K562 (cell line): ENCODE data around the gene KRTAP1-3. TPM values are rescaled to one million over a fixed set of nuclear protein-coding genes. Genes with fewer than 3 reads are reported as not detected.

ENCODE experiments used
- BRCA1 ChIP-seq, 2 experiments: fragments of 450-650 bp in 1 of 2; sonication (generic) in 1 of 2; formaldehyde crosslinking in 1 of 2; IDR thresholded peaks; 2 replicates each; pipeline versions ENCODE4 v1.5.0 to v1.6.1; 2017 to 2020; ENCODE audit warnings: mild to moderate bottlenecking in 1 of 2, missing genetic modification reagents in 1 of 2
- DACH1 ChIP-seq: fragments of 450-650 bp; IDR thresholded peaks from 2 replicates; pipeline ENCODE4 v1.6.1; 2018; ENCODE audit not compliant: partially characterized antibody
- DPF2 ChIP-seq: fragments of 450-650 bp; IDR thresholded peaks from 2 replicates; pipeline ENCODE4 v1.6.1; 2016
- ETS2 ChIP-seq: IDR thresholded peaks from 2 replicates; pipeline ENCODE4 v1.6.1; 2016; ENCODE audit warnings: borderline replicate concordance, missing genetic modification characterization, mild to moderate bottlenecking, moderate library complexity, missing compliant biosample characterization; ENCODE audit not compliant: poor library complexity, severe bottlenecking
- HNRNPH1 ChIP-seq: fragments of 200-400 bp; formaldehyde crosslinking; optimal IDR thresholded peaks from 2 replicates; pipeline ENCODE3; 2017; ENCODE audit warnings: low read depth, mild to moderate bottlenecking, low read length, moderate library complexity
- MEF2A ChIP-seq: IDR thresholded peaks from 2 replicates; pipeline ENCODE4 v1.6.1; 2011; ENCODE audit warnings: low read depth, mild to moderate bottlenecking, low read length, moderate library complexity; ENCODE audit not compliant: control insufficient read depth
- SMARCB1 ChIP-seq: IDR thresholded peaks from 2 replicates; pipeline ENCODE4 v1.6.1; 2011; ENCODE audit warnings: improper control_type of control experiment, low read depth; ENCODE audit not compliant: insufficient read length
- SRF ChIP-seq, 2 experiments: fragments of 250-450, 450-650 bp in 1 of 2; sonication (Bioruptor Pico) in 1 of 2; sonication (generic) in 1 of 2; formaldehyde crosslinking; IDR thresholded peaks; 2 replicates each; pipeline versions ENCODE4 v1.5.0 to v1.5.1; 2020 to 2022; ENCODE audit warnings: mild to moderate bottlenecking in 1 of 2, missing genetic modification reagents in 1 of 2
- WHSC1 ChIP-seq: IDR thresholded peaks from one replicate; pipeline ENCODE4 v1.6.1; 2012; ENCODE audit warnings: low read length, control low read depth, inconsistent platforms
- ZNF766 ChIP-seq: fragments of 200-800 bp; sonication (Bioruptor generic); conservative IDR thresholded peaks from 2 replicates; pipeline ENCODE4 v1.6.1; 2016; ENCODE audit warnings: missing genetic modification characterization, missing compliant biosample characterization
- polyA plus RNA-seq, 8 experiments: library from polyadenylated mRNA; depleted of rRNA in 4 of 8; stranded (reverse) in 5 of 8; unstranded in 3 of 8; fragments of >200 nt; fragmentation: Nextera tagmentation in 2 of 8; fragmentation: Illumina TruSeq in 1 of 8; extraction: Ambion mirVana in 2 of 8; extraction: Trizol in 1 of 8; gene quantifications; 2 replicates each; pipeline versions ENCODE4 v1.2.1 to v1.2.3, GENCODE V29; 2011 to 2014; ENCODE audit warnings: inconsistent platforms in 1 of 8, missing spikeins in 1 of 8
- total RNA-seq, 7 experiments: library from RNA; depleted of rRNA in 6 of 7; stranded (reverse); fragments of >200 nt in 6 of 7; fragmentation: Illumina TruSeq in 2 of 7; extraction: Trizol in 2 of 7; gene quantifications; 2 replicates each; pipeline versions ENCODE4 v1.2.1 to v1.2.3, GENCODE V29; 2011 to 2021; ENCODE audit warnings: low replicate concordance in 1 of 7
- TF ChIP-seq, protein P1 (sequence below): sonication (generic); formaldehyde crosslinking; IDR thresholded peaks from 2 replicates; pipeline ENCODE4 v1.8.1; 2023; ENCODE audit warnings: mild to moderate bottlenecking, missing genetic modification reagents
- TF ChIP-seq, protein P2 (sequence below): IDR thresholded peaks from 2 replicates; pipeline ENCODE4 v1.6.1; 2011; ENCODE audit not compliant: insufficient read length; ENCODE audit errors: extremely low read depth
- TF ChIP-seq, protein P3 (sequence below): fragments of 250-450 bp; sonication (Bioruptor Pico); IDR thresholded peaks from 2 replicates; pipeline ENCODE4 v1.4.0; 2020

KRTAP1-3 gene
- total and polyA plus RNA-seq, 9 of the 15 experiments (the other 6 are each of a cell fraction or from before 2014, with no cell fraction given) = not detected

DNA sequence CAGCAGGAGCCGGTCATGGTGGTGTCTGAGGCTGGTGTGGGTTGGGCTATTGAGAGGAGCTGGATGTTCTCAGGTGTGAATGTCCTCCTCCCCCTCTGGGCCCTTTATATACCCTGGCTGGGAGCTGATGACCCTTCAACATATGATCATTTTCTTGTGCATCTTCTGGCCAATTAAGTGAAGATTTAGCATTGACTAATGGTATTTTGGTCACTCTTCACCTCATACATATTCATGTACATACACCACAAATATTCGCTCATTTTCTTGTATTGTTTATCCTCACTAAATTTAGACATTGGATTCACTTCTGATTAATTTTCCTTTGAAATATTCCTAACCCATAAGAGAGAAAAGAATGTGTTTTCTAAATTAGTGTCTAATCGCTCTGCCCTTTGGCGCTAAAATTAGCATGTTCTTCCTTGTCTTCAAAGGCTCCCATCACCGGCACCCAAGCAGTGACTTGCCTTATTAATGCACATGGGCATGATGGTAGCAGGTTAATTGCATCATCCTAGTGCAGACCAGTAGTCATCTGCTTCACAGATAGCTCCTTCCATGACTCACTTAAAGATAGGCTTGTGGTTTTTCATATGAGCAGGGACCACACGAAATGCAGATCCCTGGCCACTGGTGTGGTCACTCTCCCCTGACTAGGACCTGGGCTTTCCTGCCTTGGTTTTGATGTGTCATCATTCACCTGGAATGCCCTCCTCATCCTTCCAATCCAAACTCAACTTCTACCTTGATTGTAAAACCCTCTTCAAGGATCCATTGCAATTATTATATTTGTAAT is 31.4 kb upstream of the KRTAP1-3 start, which contains the start of gene KRTAP2-4 (continued):
- TF ChIP-seq, protein P1, sequence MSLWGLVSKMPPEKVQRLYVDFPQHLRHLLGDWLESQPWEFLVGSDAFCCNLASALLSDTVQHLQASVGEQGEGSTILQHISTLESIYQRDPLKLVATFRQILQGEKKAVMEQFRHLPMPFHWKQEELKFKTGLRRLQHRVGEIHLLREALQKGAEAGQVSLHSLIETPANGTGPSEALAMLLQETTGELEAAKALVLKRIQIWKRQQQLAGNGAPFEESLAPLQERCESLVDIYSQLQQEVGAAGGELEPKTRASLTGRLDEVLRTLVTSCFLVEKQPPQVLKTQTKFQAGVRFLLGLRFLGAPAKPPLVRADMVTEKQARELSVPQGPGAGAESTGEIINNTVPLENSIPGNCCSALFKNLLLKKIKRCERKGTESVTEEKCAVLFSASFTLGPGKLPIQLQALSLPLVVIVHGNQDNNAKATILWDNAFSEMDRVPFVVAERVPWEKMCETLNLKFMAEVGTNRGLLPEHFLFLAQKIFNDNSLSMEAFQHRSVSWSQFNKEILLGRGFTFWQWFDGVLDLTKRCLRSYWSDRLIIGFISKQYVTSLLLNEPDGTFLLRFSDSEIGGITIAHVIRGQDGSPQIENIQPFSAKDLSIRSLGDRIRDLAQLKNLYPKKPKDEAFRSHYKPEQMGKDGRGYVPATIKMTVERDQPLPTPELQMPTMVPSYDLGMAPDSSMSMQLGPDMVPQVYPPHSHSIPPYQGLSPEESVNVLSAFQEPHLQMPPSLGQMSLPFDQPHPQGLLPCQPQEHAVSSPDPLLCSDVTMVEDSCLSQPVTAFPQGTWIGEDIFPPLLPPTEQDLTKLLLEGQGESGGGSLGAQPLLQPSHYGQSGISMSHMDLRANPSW = no peak
- TF ChIP-seq ZNF766 (CRISPR knock-in tag) (peak; percentile 74; the same call in 1 of the 2 replicates), MEF2A (no peak), WHSC1 (no peak), SMARCB1 (no peak), ETS2 (tag) (no peak), BRCA1 (IDR thresholded peaks at IDR 0.05) (no peak), BRCA1 (CRISPR knock-in tag; IDR thresholded peaks at IDR 0.05) (no peak), HNRNPH1 (no peak), DACH1 (no peak), DPF2 (peak; percentile 73), SRF (CRISPR knock-in tag; IDR thresholded peaks at IDR 0.05) (no peak)
- TF ChIP-seq, protein P2, sequence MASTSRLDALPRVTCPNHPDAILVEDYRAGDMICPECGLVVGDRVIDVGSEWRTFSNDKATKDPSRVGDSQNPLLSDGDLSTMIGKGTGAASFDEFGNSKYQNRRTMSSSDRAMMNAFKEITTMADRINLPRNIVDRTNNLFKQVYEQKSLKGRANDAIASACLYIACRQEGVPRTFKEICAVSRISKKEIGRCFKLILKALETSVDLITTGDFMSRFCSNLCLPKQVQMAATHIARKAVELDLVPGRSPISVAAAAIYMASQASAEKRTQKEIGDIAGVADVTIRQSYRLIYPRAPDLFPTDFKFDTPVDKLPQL = no peak
- TF ChIP-seq, protein P3, sequence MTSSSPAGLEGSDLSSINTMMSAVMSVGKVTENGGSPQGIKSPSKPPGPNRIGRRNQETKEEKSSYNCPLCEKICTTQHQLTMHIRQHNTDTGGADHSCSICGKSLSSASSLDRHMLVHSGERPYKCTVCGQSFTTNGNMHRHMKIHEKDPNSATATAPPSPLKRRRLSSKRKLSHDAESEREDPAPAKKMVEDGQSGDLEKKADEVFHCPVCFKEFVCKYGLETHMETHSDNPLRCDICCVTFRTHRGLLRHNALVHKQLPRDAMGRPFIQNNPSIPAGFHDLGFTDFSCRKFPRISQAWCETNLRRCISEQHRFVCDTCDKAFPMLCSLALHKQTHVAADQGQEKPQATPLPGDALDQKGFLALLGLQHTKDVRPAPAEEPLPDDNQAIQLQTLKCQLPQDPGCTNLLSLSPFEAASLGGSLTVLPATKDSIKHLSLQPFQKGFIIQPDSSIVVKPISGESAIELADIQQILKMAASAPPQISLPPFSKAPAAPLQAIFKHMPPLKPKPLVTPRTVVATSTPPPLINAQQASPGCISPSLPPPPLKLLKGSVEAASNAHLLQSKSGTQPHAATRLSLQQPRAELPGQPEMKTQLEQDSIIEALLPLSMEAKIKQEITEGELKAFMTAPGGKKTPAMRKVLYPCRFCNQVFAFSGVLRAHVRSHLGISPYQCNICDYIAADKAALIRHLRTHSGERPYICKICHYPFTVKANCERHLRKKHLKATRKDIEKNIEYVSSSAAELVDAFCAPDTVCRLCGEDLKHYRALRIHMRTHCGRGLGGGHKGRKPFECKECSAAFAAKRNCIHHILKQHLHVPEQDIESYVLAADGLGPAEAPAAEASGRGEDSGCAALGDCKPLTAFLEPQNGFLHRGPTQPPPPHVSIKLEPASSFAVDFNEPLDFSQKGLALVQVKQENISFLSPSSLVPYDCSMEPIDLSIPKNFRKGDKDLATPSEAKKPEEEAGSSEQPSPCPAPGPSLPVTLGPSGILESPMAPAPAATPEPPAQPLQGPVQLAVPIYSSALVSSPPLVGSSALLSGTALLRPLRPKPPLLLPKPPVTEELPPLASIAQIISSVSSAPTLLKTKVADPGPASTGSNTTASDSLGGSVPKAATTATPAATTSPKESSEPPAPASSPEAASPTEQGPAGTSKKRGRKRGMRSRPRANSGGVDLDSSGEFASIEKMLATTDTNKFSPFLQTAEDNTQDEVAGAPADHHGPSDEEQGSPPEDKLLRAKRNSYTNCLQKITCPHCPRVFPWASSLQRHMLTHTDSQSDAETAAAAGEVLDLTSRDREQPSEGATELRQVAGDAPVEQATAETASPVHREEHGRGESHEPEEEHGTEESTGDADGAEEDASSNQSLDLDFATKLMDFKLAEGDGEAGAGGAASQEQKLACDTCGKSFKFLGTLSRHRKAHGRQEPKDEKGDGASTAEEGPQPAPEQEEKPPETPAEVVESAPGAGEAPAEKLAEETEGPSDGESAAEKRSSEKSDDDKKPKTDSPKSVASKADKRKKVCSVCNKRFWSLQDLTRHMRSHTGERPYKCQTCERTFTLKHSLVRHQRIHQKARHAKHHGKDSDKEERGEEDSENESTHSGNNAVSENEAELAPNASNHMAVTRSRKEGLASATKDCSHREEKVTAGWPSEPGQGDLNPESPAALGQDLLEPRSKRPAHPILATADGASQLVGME (CRISPR knock-in tag) = peak; percentile 91
